C4-2B (cell line): ENCODE results near the gene RAB11FIP4.

Source experiments
- H3K27ac ChIP-seq: fragments of 450-650 bp; 2 replicates; pipeline ENCODE4 v1.5.1; 2017
- CTCF ChIP-seq: fragments of 450-650 bp; conservative IDR thresholded peaks from 2 replicates; pipeline ENCODE4 v1.5.1; 2017; ENCODE audit warnings: mild to moderate bottlenecking
- ZFX ChIP-seq: fragments of 450-650 bp; IDR thresholded peaks from 2 replicates; pipeline ENCODE4 v1.6.1; 2017

The RAB11FIP4 gene

DNA sequence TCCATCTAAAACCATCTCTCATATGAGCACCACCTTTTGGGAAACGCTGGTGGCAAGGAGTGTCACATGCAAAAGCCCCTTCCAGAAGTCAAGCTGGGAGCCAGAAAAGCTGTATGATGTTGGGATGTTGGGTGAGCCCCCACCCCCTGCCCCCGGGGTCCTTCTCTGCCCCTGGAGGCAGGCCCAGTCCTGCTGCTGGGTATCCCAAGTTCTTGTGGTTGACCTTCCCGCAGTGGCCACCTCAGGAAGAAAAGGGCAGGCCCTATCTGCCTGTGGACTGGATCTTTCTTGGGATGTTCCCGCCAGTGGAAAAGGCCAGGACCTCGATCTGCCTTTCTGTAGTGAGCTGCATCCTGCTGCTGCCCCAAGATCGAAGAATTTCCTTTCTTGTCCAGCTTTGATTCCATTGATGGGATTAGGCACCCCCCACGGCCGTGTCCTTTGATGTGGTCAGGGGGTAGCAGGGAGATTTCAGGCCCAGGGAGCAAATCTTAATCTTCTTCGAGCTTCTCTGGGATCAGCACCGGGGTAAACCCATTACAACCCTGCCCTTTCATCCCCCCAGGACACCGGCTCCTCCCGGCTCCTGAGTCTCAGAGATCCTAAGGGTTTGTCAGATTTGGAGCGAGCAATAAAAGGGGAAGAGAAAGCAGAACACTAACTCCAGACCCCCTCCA lies 165.6 kb downstream of the RAB11FIP4 start:
- TF ChIP-seq ZFX: no peak
- no peak for TF ChIP-seq CTCF
- no peak overlapping the region for H3K27ac ChIP-seq

- TF ChIP-seq CTCF (peak; percentile 98), ZFX (no peak)
- peak overlapping the region; percentile 96 for H3K27ac ChIP-seq
These were observed 167.5 kb downstream of the RAB11FIP4 start for GRCh38 chr17:31558748-31559583.

DNA sequence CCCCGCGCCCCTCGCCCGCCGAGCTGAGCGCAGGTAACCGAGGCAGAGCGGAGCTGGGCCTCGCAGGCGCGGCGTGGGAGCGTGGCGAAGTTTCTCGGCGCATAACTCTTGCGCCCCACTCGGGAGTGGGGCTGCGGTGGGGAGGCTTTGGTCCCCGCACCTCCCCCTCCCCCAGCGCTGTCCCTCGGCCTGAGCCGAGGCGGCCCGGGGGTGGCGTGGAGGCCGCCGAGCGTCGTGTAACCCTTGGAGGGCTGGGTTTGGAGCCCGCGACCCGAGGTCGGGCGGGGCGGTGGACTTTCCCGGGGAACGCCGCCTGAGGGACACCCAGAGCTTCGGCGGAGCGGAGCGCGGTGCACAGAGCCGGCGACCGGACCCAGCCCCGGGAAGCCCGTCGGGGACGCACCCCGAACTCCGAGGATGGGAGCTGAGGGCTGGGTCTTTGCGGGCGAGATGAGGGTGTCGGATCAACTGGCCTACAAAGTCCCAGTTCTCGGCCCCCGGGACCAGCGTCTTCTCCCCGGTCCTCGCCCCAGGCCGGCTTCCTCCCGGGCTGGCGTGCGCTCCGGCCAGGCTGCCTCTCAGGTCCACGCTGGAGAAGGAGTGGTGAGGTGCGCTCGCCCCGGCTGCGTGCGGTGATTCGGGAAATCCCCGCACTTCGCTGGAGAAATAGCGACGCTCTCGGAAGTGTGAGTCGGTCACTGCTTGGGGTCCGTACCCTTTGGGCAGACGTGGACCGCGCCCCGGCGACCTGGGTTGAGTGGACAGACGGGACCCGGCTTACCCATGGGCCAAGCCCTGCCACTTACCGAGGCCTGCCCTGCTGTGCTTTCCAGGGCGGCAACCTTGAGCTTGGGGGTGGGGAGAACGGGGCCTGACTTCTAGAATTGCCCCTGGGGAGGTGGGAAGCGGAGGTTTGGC lies 168.4 kb downstream of the RAB11FIP4 start:
- H3K27ac ChIP-seq: peak overlapping the region; percentile 96
- TF ChIP-seq CTCF: no peak
- TF ChIP-seq ZFX: peak; percentile 91

- TF ChIP-seq CTCF (no peak), ZFX (no peak)
- H3K27ac ChIP-seq: peak overlapping the region; percentile 96
These were observed 169.3 kb downstream of the RAB11FIP4 start for GRCh38 chr17:31560616-31561235.

GRCh38 chr17:31561469-31562375 lies 170.2 kb downstream of the RAB11FIP4 start:
- no peak overlapping the region for H3K27ac ChIP-seq
- TF ChIP-seq ZFX: no peak
- no peak for TF ChIP-seq CTCF

- no peak overlapping the region for H3K27ac ChIP-seq
These were observed 170.9 kb downstream of the RAB11FIP4 start for GRCh38 chr17:31562376-31562840.

More at GRCh38 chr17:31562376-31562840, 170.9 kb downstream of the RAB11FIP4 start:
- TF ChIP-seq ZFX (no peak), CTCF (no peak)
